ENCODE results near the gene ATL2. TPM values are rescaled to one million over a fixed set of nuclear protein-coding genes. Genes with fewer than 3 reads are reported as not detected.

ATL2 gene
- total RNA-seq, 1 experiment from 2014 or later: 66.7 TPM

DNA sequence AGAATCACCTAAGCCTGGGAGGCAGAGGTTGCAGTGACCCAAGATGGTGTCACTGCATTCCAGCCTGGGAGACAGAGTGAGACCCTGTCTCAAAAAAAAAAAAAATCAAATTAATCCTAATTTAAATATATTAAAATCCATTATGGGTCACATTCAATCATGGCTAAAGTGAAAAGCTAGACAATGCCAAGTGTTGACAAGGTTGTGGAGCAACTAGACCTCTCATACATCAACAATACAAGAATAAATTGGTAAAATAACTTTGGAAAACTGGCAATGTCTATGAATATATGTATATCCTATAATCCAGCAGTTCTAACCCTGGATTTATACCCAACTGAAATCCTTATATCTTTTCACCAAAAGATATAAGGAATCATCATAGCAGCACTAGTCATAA lies 23.4 kb upstream of the ATL2 start:
- peaks cover 1% of the 10 kb centered on the region; the same call in 1 of the 2 replicates for H3K27me3 Mint-ChIP-seq (ENCODE audit: low read depth)
- H3K18ac ChIP-seq (ENCODE audit: insufficient read length, low read depth, low read length): no peak overlapping the region
- no peaks in the 10 kb centered on the region for H3K27me3 ChIP-seq (ENCODE audit: insufficient read depth, low read length)
- H2BK20ac ChIP-seq (ENCODE audit: low read depth, low read length, poor library complexity, severe bottlenecking): no peak overlapping the region
- no peak overlapping the region for H3K14ac ChIP-seq (ENCODE audit: insufficient read depth, low read length)
- H4K20me1 ChIP-seq (ENCODE audit: control insufficient read depth, insufficient read depth, insufficient read length): no peaks in the 10 kb centered on the region
- no peak overlapping the region for H4K91ac ChIP-seq (ENCODE audit: insufficient read length, low read depth, low read length)
- no peaks in the 10 kb centered on the region for H3K9me3 ChIP-seq (ENCODE audit: control insufficient read depth, low read depth, low read length)
- no peak overlapping the region for H3K27ac ChIP-seq (ENCODE audit: insufficient read length, low read depth, low read length)
- H2BK120ac ChIP-seq (ENCODE audit: low read depth, low read length, poor library complexity, severe bottlenecking): no peak overlapping the region
- no peak overlapping the region for H3K4ac ChIP-seq (ENCODE audit: low read depth, low read length)
- H3K4me1 ChIP-seq (ENCODE audit: insufficient read depth, low read length): no peaks in the 10 kb centered on the region
- no peak overlapping the region for H3K23ac ChIP-seq (ENCODE audit: insufficient read length, low read depth, low read length)
- no peak overlapping the region for H3K9ac ChIP-seq (ENCODE audit: extremely low read depth, insufficient read length, low read length)
- H3K4me3 Mint-ChIP-seq: no peak overlapping the region
- H2AK5ac ChIP-seq (ENCODE audit: insufficient read length, low read length): no peak overlapping the region
- H3K79me2 ChIP-seq (ENCODE audit: insufficient read depth, low read length): no peaks in the 10 kb centered on the region
- no peak overlapping the region for H3K56ac ChIP-seq (ENCODE audit: insufficient read length, low read depth, low read length)
- no peak overlapping the region for H4K8ac ChIP-seq (replicated peaks; ENCODE audit: insufficient read length, low read depth, low read length)
- TF ChIP-seq CTCF (conservative IDR thresholded peaks at IDR 0.05): no peak
- H2BK12ac ChIP-seq (ENCODE audit: insufficient read length, low read depth, low read length): no peak overlapping the region
- no peak overlapping the region for H2BK5ac ChIP-seq (ENCODE audit: insufficient read length, low read length)
- H3K27ac Mint-ChIP-seq: no peak overlapping the region
- no peak overlapping the region for H2AFZ ChIP-seq (ENCODE audit: low read length)
- H3K9me3 Mint-ChIP-seq: peaks cover 28 to 31% of the 10 kb centered on the region in 2 experiments
- peaks cover 9 to 19% (median 16%) of the 10 kb centered on the region in 3 experiments for H3K36me3 Mint-ChIP-seq (ENCODE audit: insufficient read depth in 1 of 3, low read depth in 3 of 3)
- no peak overlapping the region for H3K4me2 ChIP-seq (ENCODE audit: insufficient read depth, insufficient read length, low read length)
- H3K4me1 Mint-ChIP-seq: peaks cover 0 to 3% of the 10 kb centered on the region in 2 experiments; a peak in 1 of 4 replicates
- no peak overlapping the region for H3T11ph ChIP-seq (ENCODE audit: low read length)
- DNase-seq: no peak
- H3K79me1 ChIP-seq (ENCODE audit: insufficient read depth, low read depth, low read length, poor library complexity, severe bottlenecking): no peaks in the 10 kb centered on the region
- H2BK15ac ChIP-seq (ENCODE audit: low read depth, low read length): no peak overlapping the region
- H3K23me2 ChIP-seq (ENCODE audit: insufficient read length, low read depth, low read length, poor library complexity, severe bottlenecking): no peaks in the 10 kb centered on the region
- no peak overlapping the region for H4K5ac ChIP-seq (ENCODE audit: insufficient read length, low read depth, low read length)

Measured in H9 (cell line).